Sigmoid colon (tissue), 3 donors: Measurements from ENCODE around the gene BMPR1A.

Experiments used
- CTCF ChIP-seq, 4 experiments: fragments of 450-650 bp in 3 of 4; fragments of 200-600 bp in 1 of 4; IDR thresholded peaks; one replicate each; pipeline ENCODE4 v1.5.1; 2016 to 2019; ENCODE audit warnings: antibody characterized with exemption in 4 of 4, mild to moderate bottlenecking in 3 of 4, moderate library complexity in 2 of 4
- POLR2A ChIP-seq, 2 donors: fragments of 450-650 bp; IDR thresholded peaks; one replicate each; pipeline ENCODE4 v1.6.1; 2016; ENCODE audit warnings: antibody characterized with exemption in 2 of 2, mild to moderate bottlenecking in 2 of 2, moderate library complexity in 2 of 2

- no peak for TF ChIP-seq CTCF (IDR thresholded peaks at IDR 0.05)
- peak; percentile 30 to 45 for TF ChIP-seq POLR2A (IDR thresholded peaks at IDR 0.05)
Measured at GRCh38 chr10:86755740-86756510, 494 bp upstream of the BMPR1A start.
